HFF-Myc (cell line): ENCODE results near the gene CAPN12.

Experiments
- DNase-seq: peaks from one replicate; pipeline ENCODE4 v3.0.0-alpha.2; 2011; ENCODE audit warnings: low read depth; ENCODE audit errors: extremely low read depth
- H3K4me3 ChIP-seq: replicated peaks from 2 replicates; pipeline ENCODE4 v1.5.1; 2011; ENCODE audit warnings: low read depth, mild to moderate bottlenecking, control low read depth, low read length
- TF ChIP-seq, protein P1 (sequence below): IDR thresholded peaks from 2 replicates; pipeline ENCODE4 v1.5.1; 2012; ENCODE audit warnings: mild to moderate bottlenecking, low read depth, low read length, control low read depth; ENCODE audit errors: missing control alignments

CAPN12 gene

DNA sequence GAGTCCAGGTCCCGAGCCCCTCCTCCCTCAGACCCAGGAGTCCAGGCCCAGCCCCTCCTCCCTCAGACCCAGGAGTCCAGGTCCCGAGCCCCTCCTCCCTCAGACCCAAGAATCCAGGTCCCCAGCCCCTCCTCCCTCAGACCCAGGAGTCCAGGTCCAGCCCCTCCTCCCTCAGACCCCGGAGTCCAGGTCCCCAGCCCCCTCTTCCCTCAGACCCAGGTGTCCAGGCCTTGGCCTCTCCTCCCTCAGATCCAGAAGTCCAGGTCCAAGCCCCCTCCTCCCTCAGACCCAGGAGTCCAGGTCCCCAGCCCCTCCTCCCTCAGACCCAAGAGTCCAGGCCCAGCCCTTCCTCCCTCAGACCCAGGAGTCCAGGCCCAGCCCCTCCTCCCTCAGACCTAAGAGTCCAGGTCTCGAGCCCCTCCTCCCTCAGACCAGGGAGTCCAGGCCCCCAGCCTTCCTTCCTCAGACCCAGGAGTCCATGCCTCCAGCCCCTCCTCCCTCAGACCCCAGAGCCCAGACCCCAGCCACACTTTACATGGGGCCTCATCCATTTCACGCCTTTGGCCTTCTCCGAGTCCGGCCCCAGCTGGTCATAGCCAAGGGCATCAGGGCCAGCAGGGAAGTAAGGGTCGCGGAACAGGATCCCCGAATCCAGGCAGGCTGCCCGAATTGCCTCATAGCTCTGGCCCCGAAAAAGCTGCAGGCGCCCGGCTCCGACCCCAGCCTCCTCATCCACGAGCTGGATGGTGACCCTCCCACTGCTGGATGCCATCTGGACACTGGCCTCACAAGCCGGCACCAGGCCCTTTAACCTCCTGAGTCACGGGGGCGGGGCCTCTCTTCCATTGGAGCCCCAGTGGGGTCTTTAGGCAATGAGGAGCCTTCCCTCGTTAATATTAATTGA, 628 bp downstream of the CAPN12 start:
- TF ChIP-seq, protein P1, sequence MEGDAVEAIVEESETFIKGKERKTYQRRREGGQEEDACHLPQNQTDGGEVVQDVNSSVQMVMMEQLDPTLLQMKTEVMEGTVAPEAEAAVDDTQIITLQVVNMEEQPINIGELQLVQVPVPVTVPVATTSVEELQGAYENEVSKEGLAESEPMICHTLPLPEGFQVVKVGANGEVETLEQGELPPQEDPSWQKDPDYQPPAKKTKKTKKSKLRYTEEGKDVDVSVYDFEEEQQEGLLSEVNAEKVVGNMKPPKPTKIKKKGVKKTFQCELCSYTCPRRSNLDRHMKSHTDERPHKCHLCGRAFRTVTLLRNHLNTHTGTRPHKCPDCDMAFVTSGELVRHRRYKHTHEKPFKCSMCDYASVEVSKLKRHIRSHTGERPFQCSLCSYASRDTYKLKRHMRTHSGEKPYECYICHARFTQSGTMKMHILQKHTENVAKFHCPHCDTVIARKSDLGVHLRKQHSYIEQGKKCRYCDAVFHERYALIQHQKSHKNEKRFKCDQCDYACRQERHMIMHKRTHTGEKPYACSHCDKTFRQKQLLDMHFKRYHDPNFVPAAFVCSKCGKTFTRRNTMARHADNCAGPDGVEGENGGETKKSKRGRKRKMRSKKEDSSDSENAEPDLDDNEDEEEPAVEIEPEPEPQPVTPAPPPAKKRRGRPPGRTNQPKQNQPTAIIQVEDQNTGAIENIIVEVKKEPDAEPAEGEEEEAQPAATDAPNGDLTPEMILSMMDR, result no peak
- DNase-seq, result no peak
- H3K4me3 ChIP-seq, result no peak overlapping the region

DNA sequence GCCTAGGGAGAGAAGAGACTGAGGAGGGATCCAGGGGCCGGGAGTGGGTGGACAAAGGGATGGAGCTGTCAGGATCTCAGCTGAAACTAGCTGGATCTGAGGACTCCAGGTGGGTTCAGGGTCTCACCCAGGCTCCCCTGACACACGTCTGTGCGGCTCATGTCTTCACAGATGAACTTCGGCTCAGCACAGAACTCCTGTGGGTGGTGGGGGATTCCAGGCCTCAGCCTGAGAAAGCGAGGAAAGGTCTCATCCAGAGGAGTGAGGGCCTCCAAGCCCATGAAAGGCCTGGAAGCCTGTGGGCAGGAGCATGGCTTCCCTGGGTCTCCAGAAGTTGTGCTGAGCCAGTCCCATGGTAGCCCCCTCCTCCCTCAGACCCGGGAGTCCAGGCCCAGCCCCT, 1.4 kb downstream of the CAPN12 start:
- TF ChIP-seq, protein P1, result no peak
- no peak overlapping the region for H3K4me3 ChIP-seq
- no peak for DNase-seq

DNA sequence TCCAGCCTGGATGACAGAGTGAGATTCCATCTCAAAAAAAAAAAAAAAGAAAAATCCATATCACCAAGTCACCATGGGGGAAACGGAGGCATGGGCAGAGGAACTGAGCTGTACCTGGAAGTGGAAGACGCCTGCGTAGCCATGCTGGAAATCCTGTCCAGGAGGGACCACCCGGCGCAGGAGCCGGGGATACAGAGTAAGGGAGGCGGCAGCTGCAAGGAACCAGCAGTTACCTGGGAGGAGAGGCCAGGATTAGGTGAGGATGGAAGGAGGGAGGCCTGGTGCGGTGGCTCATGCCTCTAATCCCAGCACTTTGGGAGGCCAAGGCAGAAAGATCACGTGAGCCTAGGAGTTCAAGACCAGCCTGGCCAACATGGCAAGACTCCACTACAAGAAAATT, 2.0 kb downstream of the CAPN12 start:
- no peak for DNase-seq
- TF ChIP-seq, protein P1, result no peak
- H3K4me3 ChIP-seq, result no peak overlapping the region

DNA sequence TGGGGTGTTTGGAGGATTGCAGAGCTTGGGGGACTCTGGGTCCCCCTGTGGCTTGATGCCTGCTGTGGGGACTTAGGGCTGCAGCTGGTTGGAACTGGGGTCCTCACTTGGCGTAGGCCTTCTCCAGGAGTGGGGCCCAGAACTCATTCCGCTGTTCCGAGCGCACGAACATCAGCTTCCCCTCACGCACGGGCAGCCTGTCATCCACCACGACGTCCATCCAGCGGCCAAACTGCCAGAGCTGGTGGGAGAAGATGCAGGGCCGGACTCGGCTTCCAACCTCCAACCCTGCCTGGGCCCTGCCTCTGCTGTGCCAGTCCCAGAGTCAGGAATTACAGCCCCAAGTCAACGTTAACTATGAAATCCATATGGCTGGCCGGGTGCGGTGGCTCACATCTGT, 2.6 kb downstream of the CAPN12 start:
- no peak overlapping the region for H3K4me3 ChIP-seq
- TF ChIP-seq, protein P1, result no peak
- no peak for DNase-seq

DNA sequence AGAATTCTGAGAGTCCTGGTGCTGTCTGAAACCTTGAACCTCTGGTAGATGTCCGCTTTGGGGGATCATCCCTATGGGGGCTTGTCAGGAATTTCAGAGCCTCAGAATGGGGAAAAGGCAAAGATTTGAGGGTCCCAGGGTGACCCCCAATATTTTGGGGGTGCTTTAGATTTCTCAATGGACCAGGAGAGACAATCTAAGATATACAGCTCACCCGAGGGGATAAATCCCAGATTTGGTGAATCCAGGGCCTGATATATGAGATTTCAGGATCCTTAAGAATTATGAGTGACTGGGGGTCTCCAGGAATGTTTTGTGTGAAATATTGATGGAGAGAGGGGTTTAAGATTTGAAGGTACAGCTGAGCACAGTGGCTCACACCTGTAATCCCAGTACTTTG, 3.3 kb downstream of the CAPN12 start:
- DNase-seq, result no peak
- no peak overlapping the region for H3K4me3 ChIP-seq
- TF ChIP-seq, protein P1, result no peak

DNA sequence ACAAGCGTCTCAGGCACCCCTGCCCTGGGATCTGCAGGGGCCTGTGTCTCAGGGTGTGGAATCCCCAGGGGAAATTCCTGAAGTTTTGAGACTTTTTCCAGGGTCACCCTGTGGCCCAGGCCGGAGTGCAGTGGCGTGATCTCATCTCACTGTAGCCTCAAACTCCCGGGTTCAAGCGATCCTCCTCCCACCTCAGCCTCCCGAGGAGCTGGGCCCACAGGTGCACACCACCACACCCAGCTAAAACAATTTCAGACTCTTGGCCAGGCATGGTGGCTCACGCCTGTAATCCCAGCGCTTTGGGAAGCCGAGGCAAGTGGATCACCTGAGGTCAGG, 4.0 kb downstream of the CAPN12 start:
- DNase-seq, result no peak
- TF ChIP-seq, protein P1, result no peak
- H3K4me3 ChIP-seq, result no peak overlapping the region
